Activated CD4-positive, alpha-beta T cell treated with anti-CD3 and anti-CD28 coated beads, Interleukin-2, amount 50 U/mL, for 4 hours (primary cell): ENCODE data around the gene DNAAF2.
"Not testable (repeated sequence)": the region's sequence is repeated elsewhere in the genome, so short reads cannot be mapped to it uniquely, and the experiment has no call there.

Experiments used
- DNase-seq, 2 experiments: peaks; one replicate each; pipeline ENCODE4 v3.0.0-alpha.2; 2020

Gene DNAAF2, protein sequence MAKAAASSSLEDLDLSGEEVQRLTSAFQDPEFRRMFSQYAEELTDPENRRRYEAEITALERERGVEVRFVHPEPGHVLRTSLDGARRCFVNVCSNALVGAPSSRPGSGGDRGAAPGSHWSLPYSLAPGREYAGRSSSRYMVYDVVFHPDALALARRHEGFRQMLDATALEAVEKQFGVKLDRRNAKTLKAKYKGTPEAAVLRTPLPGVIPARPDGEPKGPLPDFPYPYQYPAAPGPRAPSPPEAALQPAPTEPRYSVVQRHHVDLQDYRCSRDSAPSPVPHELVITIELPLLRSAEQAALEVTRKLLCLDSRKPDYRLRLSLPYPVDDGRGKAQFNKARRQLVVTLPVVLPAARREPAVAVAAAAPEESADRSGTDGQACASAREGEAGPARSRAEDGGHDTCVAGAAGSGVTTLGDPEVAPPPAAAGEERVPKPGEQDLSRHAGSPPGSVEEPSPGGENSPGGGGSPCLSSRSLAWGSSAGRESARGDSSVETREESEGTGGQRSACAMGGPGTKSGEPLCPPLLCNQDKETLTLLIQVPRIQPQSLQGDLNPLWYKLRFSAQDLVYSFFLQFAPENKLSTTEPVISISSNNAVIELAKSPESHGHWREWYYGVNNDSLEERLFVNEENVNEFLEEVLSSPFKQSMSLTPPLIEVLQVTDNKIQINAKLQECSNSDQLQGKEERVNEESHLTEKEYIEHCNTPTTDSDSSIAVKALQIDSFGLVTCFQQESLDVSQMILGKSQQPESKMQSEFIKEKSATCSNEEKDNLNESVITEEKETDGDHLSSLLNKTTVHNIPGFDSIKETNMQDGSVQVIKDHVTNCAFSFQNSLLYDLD

GRCh38 chr14:49634547-49635334 is at the start of gene DNAAF2:
DNAAF2 (minus strand) TSS chr14:49635244; CDS start chr14:49635149, 95 bp downstream.
- DNase-seq: peak; percentile 50 to 56

DNA sequence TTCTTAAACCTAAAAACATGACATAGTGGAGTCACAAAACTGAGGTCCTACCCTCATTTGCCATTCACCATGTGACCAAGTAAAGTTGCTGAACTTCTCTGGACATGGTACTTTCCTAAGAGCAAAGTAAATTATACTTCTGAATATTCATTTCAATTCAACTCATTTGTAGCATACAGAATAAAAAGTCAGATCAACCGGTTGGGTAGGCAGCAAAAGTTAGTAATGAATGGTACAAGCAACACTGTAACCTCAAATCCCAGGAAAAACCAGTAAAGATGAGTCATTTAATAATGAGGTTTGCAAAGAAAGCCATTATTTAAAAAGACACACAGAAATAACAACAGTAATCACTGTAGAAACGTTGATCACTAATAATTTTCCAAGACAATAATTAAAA is 44.2 kb upstream of the DNAAF2 start:
- no peak for DNase-seq

DNA sequence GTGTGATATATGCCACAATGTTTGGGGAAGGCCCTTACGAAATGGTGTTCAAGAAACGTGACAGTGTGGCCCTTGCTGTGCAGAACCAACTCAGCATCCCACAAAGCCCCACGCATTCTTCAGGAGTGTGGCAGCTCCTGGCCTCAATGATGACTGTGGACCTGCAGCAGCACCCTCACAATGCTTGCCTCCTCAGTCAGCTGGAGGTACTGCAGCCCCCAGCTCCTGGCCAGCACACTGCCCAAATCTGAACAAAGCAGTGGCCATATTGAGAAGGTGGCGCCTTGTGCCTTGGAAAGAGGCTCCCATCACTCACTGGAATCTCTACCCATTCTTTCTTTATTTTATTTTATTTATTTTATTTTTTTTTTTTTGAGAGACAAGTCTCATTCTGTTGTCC is 42.6 kb upstream of the DNAAF2 start:
- no peak for DNase-seq

GRCh38 chr14:49673586-49673985 is 38.5 kb upstream of the DNAAF2 start:
- no peak for DNase-seq

DNA sequence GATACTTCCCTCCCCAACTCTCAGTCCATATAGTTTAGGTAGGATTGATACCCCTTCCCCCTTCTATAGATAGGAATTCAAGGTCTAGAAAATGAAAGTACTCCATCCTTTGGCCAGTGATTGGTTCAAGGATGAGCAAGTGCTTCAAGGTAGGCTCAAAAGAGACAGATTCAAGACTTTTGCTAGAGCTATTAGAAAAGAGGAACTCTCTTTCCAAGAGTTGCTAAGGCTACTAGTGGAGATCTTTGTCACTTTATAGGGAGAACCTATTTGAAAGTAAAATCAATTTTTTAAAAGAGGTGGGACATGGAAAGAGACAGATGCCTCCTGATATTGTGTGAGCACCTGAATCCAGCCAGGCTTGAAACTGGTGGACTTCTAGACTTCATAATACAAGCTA is 35.4 kb upstream of the DNAAF2 start:
- no peak for DNase-seq

DNA sequence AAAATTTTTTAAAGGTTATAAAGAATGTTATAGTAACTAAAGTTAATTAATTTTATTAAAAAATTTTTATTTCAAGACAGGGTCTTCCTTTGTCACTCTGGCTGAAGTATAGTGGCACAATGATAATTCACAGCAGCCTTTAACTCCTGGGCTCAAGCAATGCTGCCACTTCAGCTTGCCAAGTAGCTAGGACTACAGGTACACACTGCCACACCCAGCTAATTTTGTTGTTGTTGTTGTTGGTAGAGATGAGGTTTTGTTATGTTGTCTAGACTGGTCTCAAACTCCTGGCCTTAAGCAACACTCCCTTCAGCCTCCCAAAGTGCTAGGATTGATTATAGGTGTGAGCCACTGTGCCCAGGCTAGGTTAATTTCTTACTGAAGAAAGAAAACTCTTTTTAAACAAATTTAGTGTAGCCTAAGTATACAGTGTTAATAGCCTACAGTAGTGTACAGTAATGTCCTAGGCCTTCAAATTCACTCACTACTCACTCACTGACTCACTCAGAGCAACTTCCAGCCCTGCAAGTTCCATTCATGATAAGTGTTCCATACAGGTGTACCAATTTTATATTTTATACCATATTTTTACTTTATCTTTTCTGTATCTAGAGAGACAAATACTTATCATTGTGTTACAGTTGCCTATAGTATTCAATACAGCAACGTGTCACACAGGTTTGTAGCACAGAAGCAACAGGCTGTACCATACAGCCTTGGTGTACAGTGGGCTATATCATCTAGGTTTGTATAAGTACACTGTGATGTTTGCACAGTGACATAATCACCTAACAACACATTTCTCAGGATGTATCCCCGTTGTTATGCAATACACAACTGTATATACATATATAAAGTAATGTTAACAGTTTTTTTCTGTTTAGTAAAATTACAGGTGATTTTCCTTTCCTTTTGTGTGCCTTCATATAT is 24.7 kb upstream of the DNAAF2 start:
- DNase-seq: no peak

GRCh38 chr14:49657500-49657899 is 22.5 kb upstream of the DNAAF2 start:
- not testable (repeated sequence) for DNase-seq

- no peak for DNase-seq
Observed at GRCh38 chr14:49654511-49654910, 19.5 kb upstream of the DNAAF2 start.

GRCh38 chr14:49653508-49653907 is 18.5 kb upstream of the DNAAF2 start:
- DNase-seq: no peak

DNA sequence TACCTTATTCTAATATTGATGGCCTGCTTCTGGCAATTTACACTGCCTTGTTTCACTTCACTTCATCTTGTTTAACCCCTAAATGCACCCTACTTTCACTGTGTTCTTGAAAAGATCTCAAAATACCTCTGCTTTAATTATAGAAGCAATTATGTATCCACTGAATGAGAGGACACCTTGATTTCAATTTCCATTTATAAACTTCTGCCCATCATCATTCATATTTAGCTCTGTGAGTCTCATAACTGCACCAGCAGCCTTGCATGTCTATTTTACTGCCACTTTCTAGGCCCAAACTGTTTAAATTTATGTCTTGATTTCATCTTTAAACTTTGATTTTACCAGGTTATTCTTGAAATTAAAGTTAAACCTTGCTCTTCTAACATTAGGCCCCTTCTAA is 7.1 kb upstream of the DNAAF2 start:
- DNase-seq: no peak

- no peak for DNase-seq
Observed at GRCh38 chr14:49641697-49642129, 6.7 kb upstream of the DNAAF2 start.

- DNase-seq: no peak
Observed at GRCh38 chr14:49640540-49641417, 5.7 kb upstream of the DNAAF2 start.

- DNase-seq: no peak
Observed at GRCh38 chr14:49637534-49638078, 2.6 kb upstream of the DNAAF2 start.

GRCh38 chr14:49636866-49637265 is 1.8 kb upstream of the DNAAF2 start:
- no peak for DNase-seq

DNA sequence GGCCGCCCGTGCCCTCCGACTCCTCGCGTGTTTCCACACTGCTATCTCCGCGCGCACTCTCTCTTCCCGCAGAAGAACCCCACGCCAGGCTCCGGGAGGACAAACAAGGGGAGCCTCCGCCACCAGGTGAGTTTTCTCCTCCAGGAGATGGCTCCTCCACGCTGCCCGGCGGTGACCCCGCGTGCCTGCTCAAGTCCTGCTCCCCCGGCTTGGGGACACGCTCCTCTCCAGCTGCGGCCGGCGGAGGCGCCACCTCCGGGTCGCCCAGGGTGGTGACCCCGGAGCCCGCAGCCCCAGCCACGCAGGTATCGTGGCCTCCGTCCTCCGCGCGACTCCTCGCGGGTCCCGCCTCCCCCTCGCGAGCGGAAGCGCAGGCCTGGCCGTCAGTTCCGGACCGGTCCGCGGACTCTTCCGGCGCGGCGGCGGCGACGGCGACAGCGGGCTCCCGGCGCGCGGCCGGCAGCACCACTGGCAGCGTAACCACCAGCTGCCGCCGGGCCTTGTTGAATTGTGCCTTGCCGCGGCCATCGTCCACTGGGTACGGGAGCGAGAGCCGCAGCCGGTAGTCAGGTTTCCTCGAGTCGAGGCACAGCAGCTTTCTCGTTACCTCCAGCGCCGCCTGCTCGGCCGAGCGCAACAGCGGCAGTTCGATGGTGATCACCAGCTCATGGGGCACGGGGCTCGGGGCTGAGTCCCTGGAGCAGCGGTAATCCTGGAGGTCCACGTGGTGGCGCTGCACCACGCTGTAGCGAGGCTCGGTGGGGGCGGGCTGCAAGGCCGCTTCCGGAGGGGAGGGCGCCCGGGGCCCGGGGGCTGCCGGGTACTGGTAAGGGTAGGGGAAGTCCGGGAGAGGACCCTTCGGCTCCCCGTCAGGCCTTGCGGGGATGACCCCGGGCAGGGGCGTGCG is 1.2 kb downstream of the DNAAF2 start:
- peak; percentile 90 to 94 for DNase-seq

DNA sequence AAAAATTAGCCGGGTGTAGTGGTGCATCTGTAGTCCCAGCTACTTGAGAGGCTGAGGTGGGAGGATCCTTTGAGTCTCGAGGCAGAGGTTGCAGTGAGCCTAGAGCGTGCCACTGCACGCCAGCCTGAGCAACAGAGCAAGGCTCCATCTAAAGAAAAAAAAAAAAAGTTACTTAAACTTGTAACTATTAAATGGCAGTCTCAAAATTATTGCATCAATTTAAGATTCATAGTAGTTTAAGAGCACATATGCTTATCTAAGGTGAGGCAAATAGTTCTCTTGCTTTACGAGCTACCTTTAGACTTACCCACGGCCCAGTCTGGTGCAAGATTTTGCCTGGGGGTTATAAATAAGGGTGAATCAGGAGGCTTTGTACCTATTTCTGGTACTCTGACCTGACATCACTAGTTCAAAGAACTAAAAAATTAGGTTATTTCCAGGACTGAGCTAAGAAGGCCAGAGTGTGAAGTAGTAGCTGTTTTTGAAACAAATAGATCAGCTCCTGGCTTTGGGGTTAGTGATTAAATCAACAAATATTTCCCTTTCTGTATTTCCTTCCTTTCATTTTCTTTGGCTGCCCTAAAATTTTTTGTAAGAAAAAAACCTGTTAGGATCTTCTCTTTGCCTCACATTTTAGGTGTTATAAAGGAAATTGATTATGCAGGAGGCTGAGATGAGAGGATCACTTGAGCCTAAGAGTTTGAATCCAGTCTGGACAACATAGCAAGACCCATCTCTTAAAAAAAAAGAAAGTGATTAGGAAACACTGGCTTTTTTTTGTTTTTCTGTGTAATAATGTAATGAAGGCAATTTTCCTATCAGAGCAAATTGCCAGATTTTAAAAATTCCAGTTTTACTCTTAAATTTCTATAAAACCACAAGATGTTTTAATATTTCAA is 10.9 kb downstream of the DNAAF2 start:
- no peak for DNase-seq

DNA sequence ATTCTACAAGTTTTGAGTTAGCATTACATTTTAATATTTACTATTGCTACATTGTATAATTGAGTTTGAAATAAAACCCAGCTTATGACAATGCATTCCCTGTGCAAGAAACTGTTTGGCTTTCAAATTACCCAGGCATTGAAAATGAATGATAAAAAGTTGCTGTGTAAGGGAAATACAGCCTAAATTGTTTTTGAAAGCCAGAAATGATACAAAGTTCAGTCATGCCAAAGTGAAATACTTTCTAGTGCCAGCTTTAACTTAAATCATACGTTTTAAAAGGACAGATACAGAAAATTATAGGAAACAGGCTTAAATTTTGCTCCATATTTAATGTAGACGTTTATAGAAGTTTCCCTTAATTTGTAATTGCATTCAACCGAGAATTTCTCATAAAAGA is 11.7 kb downstream of the DNAAF2 start:
- no peak for DNase-seq

- DNase-seq: no peak
Observed at GRCh38 chr14:49622022-49622607, 12.9 kb downstream of the DNAAF2 start.
